HG03095 (cell line): ENCODE measurements around the gene NCKAP5L.
"Not testable (repeated sequence)": the region's sequence is repeated elsewhere in the genome, so short reads cannot be mapped to it uniquely, and the experiment has no call there.

ENCODE experiments used
- ATAC-seq: cut with Tn5 transposase; IDR thresholded peaks from one replicate; pipeline ENCODE4 v1.9.1; 2021; ENCODE audit warnings: moderate library complexity; ENCODE audit not compliant: unreplicated experiment

NCKAP5L gene

DNA sequence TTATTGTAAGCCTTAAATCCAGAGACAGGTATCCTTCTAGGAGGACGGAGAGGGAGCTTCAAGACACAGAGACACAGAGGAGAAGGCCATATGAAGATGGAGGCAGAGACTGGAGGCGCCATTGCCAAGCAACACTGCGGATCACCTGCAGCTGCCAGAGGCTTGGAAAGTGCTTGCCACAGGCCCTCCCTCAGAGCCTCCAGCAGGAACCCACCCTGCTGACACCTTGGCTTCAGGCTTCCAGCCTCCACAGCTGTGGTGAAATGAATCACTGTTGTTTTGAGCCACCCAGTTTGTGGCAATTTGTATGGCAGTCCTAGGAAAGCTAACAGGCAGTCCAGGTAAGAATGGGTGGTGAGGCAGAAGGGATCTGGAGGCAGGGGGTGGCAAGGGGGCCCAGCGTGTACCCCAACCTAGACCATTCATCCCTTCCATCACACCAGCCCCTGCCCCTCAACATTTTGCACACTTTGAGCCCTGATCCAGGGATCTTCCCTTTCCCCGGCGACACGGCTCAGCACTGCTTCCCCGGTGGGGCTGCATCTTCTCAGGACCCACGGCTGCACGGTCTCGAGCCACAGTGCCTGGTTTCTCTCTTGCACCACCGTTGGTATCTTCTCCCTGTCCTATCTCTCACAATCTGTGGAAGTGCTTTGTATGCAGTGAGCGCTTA, 37.0 kb upstream of the NCKAP5L start:
- no peak for ATAC-seq

DNA sequence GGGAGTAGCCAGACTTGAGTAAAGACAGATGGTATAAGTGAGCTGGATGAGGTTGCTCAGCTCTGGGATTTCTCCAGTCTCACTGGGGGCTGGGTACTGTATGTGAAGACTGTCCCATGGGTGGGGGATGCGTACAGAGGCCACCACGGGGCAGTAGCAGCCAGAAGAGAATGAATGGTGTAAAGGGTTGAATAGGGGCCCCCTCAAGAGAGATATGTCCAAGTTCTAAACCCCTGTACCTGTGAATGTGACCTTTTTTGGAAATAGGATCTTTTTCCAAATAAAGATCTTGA, 36.5 kb upstream of the NCKAP5L start:
- no peak for ATAC-seq

DNA sequence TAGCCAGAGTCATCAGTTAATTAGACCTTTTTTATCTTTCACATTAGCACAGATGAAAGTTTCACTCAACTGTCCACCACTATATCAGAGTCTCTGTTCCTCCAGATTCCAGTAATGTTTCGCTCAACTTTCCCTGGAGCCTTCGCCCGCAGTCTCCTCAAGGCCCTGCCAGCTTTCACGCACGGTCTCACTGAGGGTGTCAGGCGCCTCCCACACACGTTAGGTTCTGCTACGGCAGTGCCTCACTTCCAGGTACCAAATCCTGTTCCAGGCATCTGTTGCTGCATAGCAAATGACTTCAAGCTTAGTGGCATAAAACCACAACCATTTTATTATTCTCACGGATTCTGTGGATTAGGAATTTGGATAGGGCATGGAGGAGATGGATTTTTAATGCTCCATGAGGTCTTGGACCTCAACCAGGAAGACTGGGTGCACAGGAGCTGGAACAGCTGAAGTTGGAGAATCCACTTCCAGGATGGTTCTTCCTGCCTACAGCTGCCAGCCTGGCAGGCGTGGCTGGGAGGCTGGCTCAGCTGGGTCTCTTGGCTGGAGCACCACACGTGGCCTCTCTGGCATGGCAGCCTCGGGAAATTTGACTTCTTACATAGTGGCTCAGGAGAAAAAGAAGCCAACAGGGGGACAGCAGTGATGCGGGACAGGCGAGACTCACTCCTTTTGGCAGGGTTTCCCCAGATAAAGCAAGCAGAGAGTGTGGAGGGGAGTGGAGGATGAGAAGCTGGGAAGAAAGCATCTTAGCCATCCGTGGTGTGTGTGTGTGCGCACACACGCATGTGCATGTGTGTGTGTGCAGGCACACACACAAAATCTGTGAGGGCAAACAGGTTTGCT, 36.0 kb upstream of the NCKAP5L start:
- no peak for ATAC-seq

DNA sequence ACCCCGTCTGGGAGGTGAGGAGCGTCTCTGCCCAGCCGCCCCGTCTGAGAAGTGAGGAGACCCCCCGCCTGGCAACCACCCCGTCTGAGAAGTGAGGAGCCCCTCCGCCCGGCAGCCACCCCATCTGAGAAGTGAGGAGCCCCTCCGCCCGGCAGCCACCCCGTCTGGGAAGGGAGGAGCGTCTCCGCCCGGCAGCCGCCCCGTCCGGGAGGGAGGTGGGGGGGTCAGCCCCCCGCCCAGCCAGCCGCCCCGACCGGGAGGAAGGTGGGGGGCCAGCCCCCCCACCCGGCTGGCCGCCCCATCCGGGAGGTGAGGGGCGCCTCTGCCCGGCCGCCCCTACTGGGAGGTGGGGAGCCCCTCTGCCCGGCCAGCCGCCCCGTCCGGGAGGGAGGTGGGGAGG, 32.7 kb upstream of the NCKAP5L start:
- not testable (repeated sequence) for ATAC-seq

DNA sequence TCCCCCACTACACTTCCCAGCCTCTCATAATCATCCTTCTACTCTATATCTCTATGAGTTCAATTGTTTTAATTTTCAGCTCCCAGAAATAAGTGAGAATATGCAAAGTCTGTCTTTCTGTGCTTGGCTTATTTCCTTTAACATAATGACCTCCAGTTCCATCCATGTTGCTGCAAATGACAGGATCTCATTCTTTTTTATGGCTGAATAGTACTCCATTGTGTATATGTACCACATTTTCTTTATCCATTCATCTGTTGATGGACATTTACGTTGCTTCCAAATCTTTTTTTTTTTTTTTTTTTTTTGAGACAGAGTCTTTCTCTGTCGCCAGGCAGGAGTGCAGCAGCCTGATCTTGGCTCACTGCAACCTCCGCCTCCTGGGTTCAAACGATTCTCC, 27.7 kb upstream of the NCKAP5L start:
- ATAC-seq, result not testable (repeated sequence)

DNA sequence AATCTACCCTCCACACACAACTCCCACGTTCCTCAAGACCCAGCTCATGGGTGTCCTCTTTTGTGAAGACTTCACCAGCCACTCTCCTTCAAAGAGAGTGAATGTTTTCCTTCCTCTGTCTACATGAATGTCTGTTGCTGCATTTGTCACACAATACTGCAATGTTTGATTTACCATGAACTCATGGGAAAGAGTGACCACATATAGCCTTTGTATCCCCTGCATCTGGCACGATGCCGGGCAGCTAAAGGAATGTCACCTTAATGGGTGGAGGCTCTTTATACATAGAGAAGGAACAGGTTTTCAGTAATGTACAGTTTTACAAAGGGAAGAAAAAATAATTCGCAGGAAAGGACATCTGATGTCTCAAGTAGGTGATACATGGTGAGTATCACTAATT, 26.8 kb upstream of the NCKAP5L start:
- ATAC-seq, result no peak

DNA sequence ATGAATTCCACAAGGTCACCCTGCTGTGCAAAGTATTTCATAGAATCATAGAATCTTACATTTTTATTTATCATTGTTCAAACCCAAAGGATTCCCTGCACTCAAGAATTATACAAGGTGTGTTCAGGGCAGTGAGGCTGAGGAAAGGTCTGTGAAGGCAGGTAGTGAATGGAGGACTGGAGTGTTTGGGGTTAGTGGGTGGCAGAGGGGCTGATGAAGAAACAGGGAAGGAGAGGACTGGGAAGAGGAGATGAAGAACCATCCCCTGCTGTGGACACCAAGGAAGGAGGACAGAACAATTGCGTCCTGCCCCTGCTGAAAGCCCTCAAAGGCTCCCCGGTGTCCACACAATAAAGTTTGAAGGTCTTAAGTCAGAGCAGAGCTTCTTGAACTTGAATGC, 25.5 kb upstream of the NCKAP5L start:
- ATAC-seq, result no peak

DNA sequence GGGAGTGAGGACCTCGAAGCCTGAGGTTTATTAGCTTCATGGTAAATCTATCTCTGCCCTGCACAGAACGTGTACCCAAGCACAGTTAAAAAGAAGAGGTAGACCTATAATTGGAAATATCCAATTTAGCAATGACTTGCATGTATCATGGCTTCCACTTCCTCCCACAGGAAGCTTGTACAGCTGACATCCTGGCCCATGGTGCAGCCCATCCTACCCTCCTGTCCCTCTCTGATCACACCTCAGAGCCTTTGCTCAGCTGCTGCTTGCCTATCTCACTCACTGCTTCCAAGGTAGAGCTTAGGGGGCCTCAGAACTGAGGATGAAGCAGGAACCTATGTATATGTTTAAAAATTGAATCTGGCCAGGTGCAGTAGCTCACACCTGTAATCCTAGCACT, 18.9 kb upstream of the NCKAP5L start:
- ATAC-seq, result no peak

DNA sequence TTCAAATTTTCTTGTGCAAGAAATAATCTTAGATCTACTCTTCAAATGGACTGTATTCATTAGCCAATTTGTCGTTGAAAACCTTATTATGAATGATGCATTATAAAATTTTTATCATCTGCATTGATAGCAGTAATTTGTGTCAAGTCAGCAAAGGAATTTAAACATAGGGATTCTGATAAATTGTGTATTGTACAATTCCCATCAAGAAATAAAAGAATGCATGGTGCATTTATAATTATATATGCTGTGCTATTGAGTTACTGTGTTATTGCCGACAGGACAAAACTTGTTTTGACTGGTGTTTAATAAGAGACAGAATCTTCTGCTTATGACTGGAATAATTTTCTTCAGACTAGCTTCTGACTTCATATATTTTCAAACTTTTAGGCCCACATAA, 17.8 kb upstream of the NCKAP5L start:
- no peak for ATAC-seq

DNA sequence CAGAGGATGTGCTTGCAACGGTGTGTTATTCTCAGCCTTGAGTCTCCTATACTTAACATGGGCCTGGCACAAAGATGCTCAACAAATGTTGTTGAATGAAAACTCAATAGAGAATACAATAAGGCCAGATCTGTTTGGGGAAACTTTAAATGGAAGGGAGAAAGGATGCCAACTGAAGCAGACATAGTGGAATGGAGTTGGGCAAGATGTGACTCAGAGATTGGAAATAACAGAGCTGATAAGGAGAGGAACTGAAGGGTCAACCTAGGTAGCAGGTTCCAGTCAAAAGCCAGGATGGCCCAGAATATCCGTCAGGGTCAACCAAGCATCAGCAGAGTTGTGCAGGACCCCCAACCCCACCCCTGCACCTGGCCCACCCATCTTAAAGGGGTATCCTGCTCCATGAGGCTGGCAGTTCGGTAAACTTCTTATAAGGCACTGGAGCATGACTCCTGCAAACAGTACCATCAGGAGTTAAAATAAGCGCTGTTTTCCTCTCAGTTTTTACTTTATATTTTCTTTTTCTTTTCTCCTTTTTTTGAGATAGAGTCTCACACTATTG, 15.7 kb upstream of the NCKAP5L start:
- no peak for ATAC-seq

DNA sequence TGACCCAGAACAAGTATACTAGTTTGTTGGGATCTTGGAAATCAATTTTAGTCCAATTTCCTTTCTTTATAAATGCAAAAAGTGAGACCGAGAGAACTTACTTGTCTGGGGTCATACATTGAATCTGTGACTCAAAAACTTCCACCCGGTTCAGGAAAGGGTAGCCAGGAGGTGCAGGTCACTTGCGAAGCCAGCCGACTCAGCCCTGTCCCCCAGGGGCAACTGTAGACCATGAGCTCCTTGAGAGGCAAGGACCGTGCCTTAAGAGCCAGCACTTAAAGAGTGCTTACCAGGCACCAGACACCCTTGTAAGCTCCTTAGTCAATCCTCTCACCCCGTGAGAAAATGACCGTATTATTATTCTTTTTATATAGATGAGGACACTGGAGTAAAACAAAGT, 15.2 kb upstream of the NCKAP5L start:
- ATAC-seq, result no peak

DNA sequence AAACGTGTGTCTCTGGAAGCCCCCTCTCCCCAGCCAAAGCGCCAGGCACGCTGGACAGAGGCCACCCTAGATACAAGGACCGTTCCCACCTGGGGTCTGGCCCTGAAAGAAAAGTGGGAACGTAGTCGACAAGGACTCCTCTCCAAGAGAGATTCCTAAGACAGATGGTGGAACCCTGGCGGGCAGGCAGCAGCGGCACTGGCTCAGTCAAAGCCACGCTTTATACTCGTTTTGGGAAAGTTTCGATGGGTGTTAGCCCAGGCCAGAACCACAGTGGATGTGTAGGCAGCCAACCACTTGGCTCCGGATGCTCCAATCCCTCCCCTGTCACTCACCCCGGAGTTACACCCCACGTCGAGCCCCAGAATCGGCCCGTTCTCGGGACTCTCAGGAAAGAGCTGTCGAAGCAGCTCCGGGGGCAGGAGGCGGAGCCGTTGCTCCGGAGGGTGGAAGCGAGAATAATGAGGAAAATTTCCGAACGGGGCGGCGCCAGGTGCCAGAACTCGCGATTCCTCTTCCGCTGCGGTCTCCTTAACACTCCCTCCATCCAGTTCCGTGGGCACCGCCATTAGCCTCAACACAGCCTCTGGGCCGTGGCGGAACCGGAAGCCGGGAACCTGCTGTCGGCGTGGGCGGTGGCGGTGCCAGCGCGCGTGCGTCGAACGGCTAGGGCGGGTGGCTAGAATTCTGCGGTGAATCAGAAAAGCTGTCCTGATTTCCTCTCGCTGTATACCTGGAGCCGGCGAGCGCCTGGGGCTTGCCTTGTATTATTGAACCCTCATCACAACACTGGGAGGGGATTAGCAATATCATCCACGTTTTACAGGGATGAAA, 14.5 kb upstream of the NCKAP5L start, which contains the start of gene BCDIN3D:
Gene BCDIN3D, minus strand, starts transcription at position 588 of the 834 bp plus-strand sequence. Its CDS starts 19 bp downstream, at position 569.
- peak; percentile 81 for ATAC-seq

DNA sequence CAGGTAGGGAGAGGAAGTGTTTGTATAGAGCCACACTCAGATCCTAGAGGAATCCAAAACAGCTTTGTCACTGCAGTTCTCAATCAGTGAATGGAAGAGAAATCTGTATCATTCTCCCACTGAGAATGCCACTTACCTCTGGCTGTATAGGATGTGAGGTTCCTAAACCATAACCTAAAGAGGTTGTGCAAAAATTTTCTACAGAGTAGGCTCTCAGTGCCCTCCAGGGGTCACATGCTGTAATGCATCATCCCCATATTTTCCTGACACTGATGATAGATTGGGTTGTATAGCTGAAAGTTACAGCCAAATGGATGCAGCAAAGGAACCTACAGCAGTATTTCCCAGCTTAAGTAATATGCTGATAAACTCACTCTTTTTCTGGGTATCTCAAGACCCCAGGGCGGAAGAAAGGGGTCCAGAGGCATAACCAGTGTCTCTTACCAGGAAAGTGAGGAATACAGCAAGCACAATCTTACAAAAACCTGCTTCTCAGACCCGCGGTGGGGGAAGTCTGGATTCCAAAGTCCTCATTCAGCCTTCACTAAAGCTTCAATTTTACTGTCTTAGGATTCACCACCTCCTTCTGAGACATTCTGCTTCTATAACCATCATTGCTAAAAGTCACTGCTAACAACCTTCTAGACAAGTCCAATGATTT, 10.9 kb upstream of the NCKAP5L start:
- ATAC-seq, result no peak

DNA sequence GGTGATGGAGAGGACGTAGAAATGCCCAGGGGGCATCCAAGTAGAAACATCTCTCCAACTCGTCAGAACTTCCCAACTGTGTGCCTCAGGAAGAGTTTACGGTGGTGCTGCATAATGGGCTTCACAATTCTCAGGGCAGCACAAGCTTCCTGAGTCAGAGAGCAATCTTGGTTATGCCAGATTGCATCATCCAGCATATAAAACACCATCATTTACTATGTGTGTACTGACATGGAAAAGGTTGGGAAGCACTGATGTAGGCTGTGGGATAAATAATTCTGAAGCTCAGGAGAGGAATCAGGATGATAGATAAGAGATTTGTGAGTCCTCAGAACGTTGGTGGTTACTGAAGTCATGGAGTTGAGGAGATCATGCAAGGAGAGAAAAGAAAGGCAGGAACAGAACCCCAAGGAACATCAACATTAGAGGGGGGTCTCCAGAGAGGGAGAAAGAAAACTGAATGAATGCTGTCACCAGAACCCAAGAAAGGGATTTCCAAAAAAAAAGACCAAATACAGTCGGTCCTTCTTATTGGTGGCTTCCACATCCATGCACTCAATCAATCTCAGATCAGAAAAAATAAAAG, 4.7 kb upstream of the NCKAP5L start:
- ATAC-seq, result no peak

DNA sequence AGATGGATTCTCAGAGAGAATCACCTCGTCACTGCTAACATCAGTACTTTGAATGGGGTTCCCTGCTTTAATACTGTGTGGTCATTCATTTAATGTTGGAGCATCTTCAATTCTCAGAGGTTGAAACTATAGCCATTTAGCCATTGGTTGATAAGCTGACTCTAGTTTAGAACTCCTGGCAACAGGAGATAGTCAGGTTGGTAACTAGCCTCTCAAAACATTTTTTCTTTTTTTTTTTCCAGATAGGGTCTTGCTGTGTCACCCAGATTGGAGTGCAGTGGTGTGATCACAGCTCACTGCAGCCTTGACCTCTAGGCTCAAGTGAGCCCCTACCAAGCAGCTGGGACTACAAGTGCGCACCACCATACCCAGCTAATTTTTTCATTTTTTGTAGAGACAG, 3.5 kb upstream of the NCKAP5L start:
- no peak for ATAC-seq

DNA sequence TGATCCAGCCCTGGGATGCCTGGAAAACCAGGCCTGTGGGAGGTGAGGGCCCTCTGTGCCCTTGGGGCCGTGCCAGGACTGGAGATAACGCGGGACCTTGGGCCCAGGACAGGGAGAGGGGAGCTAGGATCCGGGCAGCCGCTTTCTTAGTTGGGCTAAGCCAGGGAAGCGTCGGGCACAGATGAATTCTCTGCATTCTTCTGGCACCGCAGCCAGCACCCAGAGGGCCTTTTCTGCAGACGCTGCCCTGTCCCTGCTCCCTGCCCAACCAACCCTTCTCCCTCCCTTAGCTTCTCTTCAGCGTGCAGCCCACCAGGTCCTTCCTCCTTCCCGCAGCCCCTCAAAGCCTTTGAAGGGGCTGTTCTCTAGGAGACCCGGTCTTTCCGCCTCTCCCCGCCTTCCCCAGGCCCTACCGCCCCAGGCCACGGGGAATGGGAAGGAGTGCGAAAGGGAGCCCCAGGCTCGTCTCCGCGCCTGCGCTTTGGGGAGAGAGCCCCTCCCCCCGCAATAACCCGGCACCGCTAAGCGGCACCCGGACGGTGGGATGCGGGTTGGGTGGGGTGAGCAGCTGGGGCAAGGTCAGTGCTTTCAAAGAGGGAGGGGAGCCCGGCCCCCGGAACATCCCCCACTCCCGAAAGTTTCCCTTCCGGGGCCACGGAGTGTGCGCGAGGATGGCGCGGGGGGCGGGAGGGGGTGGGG, 663 bp downstream of the NCKAP5L start:
- no peak for ATAC-seq

DNA sequence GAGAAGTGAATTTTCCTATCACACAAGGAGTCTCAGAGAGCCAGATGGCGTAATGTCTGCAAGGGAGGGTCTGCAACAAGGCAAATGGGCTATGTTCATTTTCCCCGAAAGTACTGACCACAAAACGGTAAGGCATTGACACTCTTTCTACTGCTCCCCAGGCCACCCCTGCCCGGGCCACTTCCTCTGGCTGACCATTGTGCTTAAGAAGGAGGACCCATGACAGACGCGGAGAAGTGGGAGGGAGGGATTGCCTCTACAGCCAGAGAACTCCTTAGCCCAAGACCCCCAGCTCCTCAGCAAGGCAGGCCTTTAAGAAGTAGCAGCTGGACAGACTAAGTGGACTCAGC, 1.2 kb downstream of the NCKAP5L start:
- ATAC-seq, result no peak

DNA sequence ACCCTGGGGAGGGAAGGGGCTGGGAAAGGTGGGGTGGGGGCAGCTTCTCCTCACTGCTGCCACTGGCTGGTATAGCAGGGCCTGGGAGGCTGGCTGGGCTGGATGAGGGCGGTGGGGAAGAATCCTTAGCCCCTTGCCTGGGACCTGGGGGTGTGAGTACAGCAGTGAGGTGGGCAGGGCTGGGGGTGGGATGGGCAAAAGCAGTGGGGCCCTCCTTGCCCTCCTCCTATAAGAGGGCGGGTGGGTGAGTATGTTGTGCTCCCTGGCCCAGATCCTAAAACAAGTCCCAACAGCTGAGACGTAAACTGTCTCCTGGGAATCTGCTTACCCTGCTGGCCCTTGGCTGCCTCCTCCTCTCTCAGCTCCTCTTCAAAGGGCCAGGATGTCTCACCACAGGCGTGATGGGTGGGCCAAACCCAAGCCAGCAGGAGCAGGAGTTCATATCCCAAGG, 2.2 kb downstream of the NCKAP5L start:
- no peak for ATAC-seq

DNA sequence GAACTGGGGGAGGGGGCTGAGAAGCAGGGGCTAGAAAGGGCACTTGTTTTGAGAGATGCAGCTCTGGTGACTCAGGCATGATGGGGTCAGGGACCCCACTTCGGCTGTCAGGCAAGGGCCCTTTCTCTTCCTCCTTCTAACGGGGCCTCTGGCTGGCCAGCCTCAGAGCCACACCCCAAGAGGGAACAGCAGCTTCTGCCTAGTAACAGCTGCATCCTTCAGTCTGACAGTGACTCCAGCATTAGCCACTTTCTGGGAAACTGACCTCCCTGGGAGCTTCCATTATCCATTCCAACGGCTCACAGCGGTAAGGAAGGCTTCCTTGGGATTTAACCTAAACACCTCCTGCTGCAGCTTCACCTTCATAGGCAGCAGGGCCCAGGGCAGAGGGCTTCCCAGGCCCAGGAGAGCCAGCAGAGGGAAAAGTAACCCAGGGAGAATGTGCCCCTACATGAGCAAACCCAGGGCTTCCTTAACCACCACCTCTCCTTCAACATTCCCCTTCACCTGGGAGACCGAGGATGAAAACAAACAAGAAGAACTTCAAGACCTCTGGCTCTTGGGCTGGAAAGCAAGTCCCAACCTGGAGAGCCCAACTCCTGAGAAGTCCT, 2.7 kb downstream of the NCKAP5L start:
- ATAC-seq, result no peak
